ENCODE measurements around the gene FAM234B.
"Not testable (repeated sequence)": the region's sequence is repeated elsewhere in the genome, so short reads cannot be mapped to it uniquely, and the experiment has no call there.

FAM234B gene

DNA sequence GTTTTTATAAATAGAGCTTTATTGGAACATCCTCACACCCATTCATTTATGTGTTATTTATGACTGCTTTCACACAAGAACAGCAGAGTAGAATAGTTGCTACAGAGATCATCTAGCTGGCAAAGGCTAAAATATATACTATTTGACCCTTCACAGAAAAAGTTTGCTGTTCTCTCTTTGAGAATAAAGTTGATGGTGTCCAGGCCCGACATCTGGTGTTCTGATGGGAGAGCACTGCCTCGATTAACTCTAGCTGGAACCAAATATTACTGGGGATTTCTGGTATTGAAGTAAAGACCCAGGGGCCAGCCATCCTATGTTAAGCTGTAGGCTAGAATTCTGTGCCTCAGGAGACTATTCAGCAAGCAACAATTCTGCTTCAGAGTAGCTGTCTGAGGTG, 21.8 kb downstream of the FAM234B start:
- DNase-seq: no peak

DNA sequence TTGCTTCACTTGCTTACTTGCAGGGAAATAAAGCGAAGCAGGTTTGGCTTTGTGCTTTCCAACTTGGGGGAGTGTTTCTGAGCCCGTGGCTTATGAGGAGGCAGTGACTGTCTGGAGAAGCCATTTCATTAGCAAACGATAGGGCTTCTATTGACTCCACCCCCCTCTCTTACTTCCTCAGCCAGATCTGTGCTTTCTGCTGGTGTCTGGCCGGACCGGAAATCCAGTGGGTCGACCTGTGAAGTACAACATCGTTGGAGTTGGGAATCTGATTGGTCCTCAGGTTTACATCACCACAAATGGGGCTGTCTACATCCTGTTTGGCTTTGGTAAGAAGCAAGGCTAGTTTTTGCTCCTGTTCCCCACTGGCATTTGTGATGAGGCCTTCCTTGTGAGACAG, 22.3 kb downstream of the FAM234B start:
- no peak for DNase-seq

DNA sequence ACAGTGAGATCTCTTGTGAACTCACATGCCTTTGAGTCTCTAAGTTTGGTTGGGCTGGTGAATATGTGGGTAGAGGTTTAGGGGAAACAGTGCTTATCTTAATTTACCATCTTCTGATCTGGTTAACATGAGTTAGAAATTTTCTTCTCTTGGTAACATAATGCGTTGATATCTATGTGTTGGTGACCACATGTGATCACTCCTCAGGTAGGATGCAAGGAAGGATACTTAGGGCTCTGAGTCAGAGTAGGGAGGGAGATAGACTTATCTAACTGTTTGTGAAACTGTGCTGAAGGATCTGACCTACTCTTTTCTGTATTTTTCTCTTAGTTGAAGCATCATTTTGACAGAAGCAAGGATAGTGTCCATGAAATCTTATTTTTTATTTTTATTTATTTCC, 23.1 kb downstream of the FAM234B start:
- DNase-seq: no peak

DNA sequence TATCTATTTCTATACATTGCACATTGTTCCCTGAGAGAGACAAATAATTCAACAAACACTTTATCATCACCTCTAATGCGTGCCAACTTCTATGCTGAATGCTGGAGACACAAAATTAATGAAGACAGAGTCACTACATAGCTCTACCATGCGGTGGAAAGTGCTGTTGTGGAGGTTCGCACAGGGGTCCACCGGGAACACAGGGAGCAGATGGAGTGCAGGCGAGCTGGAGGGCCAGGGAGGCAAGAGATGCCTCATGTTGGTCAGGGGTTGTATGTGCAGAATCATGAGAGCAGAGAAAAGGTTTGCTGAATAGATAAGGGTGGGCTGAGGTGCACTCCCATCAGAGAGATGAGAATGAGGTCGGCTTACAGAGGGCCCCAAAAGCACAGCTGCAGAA, 25.2 kb downstream of the FAM234B start:
- DNase-seq: no peak

DNA sequence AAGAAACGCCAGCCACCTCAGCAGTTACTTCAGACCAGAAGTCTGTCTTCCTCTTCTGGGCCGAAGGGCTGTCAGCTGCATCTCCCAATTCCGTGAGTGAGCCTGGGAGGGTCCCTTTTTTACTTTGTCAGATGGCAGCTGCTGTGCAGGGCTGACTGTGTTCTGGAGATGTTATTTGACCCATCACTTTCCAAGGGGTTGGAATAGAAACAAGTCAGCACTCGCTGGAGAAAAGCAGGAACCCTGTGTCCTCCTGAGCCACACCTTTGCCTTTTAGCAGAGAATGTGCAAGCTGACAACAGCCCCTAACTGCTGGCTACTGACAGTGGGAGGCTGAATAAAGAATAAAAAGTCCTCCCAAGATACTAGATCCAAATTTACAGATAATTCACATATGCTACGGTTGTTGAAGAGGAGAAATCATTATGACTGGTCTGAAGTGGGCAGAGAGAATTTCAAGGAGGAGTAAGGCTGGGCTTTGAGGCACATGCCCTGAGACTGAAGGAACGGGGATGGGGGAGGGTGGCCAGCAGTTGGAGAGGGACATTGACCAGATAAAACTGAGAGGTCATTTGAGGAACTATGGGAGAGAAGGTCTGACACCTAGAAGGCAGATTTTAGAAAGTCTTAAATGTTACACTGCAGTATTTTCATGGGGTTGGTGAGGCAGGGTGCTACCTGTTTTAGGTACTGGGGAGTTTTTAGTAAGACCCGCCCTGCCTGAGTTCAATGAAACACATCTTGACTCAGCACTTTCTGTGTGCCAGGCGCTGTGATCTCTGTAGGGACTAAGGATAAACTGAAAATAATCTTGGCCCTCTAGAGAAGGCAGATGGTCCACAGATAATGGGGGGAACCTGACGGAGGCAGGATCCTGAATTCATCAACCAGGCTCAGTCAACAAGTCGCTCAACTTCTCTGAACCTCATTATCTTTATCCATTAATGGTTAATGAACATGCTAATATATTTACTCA, 27.4 kb downstream of the FAM234B start:
- DNase-seq: no peak

DNA sequence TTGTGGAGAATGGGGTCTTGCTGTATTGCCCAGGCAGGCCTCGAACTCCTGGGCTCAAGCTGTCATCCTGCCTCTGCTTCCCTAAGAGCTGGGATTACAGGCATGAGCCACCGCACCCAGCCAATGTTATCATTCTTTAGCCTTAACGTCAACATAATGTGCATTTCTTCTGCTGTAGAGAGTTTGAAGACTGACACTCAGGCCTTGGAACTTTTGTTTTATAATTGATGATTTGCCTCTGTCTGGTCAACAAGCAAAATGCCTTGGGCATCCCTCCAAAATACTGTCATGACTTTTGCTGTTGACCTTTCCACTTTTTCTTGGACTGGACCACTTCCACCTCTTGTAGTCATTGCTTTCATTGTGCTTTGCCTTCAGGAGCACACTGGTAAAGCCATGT, 29.0 kb downstream of the FAM234B start:
- no peak for DNase-seq

DNA sequence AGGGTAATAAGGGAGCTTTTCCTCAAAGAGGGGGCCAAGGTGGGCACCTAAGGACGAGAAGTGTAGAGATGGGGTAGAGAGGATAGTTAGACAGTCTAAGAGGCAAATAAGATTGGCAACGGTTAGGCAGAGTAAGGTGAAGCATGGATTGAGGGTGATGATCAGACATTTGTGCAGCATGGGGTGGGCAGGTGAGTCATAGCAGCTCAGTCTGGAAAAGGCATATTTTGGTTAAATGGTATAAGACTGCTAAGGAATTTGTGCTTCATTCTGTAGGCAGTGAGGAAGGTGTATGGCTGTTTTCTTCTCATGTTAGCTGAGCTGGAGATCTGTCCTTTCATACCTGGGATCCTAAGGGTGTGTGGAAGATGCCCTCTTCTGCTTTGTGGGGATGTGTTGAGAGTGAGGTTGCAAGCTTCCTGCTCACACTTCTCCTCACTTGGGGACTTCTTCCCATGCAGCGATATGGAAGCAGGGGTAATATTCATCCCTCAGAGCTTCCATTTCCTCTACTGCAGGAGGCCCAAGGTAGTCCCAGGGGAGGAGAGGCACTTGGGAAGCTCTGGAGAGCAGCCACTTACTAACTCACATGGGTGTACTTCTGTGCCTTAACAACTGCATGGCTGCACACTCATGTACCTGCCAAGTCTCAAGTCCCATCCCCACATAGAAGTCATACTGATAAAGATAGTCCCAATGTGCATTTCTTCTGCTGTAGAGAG, 30.4 kb downstream of the FAM234B start:
- no peak for DNase-seq

DNA sequence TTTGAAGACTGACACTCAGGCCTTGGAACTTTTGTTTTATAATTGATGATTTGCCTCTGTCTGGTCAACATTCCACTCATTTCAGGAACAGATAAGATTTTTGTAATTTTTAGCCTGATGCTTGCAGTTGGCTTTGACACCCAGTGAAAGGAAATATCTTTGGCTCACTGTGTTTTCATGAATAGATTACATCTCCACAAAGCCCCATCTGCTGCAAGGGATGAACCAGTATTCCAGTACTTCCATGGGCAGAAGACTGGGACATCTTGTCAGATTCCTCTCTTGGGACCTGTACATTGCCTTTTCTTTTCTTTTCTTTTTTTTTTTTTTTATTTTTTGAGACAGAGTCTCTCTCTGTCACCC, 30.9 kb downstream of the FAM234B start:
- DNase-seq: no peak

DNA sequence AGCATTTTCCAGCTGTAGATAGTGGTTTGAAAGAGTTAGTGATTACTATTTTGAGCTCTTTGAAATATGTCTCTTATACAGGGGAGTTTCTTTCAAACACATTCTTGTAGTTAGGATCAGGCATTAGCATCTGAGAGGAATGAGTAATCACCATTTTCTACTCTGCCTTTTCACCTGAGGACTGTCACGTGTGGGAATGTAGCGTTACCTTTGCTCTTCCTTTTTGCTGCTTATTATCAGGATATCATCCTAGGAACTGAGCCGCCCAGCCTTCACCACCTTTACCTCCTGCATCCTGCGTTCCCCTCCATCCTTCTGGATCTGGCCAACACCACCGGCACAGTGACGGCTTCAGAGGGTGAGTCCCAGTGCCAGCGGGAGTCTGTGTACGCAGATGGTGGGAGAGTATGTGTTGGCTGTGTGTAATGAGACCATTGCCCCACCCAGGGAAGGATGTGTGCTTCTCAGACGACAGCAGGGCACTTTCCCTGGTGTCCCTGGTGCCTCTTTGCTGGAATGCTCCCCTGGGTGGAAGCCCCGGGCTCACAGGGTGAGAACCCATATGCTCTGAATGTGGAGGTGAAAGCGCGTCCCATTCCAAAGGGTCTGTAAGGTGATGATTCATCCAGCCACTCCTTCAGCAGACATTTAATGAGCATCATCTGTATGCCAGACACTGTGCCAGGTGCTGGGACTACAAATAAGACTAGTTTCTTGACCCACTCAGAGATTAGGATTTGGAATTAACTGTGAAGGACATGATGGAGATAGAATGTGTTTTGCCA, 31.8 kb downstream of the FAM234B start:
- DNase-seq: no peak

DNA sequence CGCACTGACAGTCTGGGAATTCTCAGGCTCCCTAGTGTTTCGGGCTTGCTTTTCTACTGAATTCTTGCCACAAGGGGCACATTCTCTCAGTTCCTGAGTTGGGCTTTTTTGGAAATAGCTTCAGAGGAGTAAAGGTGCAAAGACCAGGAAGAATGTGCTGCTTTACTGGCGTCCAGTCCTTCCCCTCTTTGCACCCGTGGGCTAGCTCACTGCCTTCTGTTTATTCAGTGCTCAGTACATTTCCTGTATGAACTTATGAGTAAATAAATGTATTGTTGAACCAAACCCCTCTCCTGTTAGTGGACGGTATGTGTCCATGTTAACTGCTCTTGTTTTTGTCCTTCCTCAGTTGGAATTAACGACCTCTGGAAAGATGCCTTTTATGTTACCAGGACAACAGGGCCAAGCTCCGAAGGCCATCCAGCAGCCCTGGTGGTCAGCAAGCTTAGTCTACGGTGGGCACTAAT, 35.3 kb downstream of the FAM234B start:
- DNase-seq: no peak

DNA sequence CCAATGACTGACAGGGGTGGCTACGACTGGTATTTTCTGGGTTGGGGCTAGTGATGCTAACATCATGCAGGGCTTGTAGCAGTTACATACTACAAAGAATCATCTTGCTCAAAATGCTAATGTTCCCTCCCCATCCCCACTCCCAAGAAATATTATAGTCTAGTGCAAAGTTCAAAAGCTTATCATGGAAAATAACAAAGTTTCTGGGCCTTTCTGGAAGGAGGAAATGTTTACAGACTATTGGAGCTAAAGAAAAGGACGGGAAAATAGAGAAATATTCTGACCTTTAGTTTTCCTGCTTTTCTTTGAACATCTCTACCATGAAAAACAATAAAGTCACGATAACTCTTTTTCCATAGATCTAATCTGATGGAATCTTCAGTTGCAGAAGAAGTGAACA, 36.1 kb downstream of the FAM234B start:
- no peak for DNase-seq

DNA sequence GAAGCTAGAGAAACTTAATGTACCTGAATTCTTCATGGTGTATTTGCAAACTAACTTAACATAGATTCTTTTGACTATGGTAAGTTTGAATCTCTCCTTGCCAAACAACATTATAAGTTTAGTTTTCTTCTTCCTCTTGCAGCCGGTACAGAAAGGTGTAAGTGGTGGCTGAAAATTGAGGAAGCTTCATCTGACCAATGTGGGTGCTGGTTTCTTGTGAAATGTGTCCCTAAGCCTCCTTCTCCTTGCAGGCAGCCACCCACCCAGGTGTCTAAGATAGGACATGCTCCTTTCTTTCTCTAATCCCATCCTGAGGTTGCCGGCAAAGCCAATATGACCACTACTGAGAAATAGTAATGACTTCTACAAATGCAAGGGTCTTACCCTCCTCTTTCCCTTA, 38.7 kb downstream of the FAM234B start:
- DNase-seq: no peak

DNA sequence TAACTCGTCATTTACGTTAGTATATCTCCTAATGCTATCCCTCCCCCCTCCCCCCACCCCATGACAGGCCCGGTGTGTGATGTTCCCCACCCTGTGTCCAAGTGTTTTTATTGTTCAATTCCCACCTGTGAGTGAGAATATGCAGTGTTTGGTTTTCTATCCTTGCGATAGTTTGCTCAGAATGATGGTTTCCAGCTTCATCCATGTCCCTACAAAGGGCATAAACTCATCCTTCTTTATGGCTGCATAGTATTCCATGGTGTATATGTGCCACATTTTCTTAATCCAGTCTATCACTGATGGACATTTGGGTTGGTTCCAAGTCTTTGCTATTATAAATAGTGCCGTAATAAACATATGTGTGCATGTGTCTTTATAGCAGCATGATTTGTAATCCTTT, 39.5 kb downstream of the FAM234B start:
- DNase-seq: not testable (repeated sequence)

DNA sequence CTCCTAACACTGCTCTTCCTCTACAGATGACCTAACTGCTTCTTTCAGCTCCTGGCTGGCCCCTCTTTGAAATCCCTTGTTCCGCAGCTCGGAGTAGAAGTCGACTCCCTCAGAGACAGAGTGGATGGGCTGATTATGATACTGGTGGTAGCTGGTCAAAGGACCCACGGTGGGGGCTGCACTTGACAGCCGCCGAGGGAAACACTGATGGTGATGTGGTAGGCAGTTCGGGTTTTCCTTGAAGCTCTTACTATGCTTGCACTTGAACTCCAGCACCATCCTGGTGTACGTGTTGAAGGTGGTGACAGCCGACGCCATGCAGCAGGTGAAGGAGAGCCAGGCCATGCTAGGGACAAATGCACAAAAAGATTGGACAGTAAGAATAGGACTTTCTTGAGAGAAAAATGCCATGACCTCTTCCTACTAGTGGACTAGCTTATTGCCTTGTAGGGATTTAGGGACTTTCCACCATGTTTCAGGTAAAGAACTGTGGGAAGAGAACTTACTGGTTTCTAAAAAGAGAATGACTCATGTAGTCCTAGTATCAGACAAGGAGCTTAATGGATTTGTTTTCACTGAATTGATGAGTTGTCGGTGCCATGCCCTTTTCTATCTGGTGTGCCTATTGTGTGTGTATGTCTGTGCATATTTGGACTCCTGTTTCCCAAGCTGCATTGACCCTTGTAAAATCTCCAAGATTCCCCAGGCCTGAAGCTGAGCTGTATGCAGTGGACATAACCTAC, 40.9 kb downstream of the FAM234B start:
- no peak for DNase-seq

DNA sequence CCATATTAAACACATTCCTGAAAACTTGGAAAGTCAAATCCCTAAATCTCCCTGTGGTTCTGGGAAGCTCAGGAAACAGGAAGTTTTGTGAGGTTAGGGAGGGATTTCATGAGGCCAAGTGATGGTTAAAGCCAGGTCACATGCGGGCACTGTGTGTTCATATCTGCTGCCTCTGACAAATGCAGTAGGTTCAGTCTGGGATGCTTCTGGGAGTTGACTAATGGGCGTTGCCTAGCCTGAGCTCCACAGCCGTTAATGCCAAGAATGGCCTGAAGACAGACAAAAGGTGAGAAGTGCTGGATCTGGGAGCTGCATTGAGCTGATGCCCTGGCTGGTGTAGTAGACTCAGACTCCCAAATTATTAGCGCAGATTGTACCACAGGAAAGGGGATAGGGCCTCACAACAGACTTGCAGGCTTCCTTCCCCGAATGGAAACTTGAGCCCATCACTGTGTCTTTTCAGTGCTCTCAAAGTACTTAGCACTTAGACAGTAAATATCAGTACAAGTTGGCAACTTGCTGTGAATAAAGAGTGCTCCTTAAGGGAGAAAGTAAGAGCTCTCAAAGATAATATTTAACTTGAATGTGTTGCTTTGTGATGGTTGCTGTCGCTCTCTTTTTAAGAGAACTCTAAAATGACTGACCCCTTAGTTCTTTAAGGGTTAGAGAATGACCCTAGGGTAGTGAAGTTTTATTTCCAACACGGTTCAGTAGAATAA, 41.9 kb downstream of the FAM234B start:
- no peak for DNase-seq

DNA sequence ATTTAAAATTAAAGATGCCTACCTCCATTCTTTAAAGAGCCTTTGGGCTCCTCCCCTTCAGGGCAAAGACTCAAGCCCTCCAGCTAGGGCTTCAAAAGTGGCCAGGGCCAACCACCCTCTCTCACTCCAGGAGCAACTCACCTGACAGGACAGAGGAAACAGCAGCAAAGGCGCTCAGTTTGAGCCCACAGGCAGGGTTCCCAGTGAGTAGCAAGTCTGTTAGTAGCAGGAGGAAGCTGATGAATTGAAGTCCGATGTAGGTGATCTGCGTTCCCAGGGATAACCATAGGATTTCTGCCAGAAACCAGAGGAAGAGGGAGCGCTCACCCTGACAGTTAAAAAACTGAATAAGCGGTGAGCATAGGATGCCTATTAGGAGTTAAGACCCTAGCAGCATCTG, 43.6 kb downstream of the FAM234B start:
- no peak for DNase-seq

DNA sequence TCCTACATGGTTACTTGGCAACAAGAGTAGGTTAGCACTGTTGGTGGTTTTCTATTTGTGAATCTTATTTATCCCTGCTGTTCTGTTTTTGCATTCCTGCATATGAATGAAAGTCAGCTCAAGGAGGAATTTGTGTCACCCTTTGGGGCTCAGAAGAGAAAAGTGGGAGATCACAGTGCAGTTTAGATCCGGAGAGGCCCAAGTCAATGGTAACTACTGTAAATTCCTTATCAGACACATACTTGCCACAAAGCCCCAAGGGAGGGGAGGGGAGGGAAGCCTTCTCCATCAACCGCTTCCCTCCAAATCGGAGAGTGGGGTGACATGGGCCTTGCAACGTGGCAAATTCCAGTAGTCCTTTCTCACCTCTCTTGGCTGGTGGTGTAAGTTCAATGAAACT, 44.3 kb downstream of the FAM234B start:
- no peak for DNase-seq

DNA sequence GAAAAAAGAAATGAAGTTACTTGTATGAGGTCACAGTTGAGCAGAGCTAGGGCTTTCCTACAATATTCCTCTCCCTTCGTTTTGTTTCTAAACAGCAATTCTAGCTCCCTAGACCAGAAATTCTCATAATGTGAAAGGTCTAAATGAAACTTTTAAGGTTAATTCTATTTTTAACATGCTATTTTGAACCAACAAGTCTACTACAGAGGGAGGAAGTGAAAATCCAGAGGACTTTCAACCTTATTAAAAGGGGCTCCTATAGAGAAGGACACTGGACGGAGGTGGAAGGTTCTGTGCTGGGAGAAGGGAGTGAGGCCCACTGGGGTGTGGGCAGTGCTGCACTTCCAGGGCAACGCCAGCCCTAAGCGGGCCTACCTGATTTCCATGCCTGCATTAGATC, 45.9 kb downstream of the FAM234B start:
- DNase-seq: no peak

DNA sequence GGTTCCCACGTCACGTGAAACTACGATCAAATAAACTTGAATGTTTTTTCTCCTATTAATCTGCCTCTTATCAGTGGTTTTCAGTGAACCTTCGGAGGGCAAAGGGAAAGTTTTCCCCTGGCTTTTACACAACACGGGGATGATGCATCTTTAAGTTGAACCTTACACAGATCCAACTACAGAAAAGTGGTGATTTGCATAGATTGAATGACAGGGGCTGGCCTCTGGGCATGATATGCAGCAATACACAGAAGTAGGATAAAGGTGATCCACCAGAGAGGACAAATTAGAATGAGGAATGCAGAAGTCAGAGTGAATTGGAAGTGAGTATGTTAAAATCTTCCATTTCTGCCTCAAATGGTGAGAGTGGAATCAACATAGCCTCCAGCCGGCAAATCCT, 47.7 kb downstream of the FAM234B start:
- DNase-seq: no peak

DNA sequence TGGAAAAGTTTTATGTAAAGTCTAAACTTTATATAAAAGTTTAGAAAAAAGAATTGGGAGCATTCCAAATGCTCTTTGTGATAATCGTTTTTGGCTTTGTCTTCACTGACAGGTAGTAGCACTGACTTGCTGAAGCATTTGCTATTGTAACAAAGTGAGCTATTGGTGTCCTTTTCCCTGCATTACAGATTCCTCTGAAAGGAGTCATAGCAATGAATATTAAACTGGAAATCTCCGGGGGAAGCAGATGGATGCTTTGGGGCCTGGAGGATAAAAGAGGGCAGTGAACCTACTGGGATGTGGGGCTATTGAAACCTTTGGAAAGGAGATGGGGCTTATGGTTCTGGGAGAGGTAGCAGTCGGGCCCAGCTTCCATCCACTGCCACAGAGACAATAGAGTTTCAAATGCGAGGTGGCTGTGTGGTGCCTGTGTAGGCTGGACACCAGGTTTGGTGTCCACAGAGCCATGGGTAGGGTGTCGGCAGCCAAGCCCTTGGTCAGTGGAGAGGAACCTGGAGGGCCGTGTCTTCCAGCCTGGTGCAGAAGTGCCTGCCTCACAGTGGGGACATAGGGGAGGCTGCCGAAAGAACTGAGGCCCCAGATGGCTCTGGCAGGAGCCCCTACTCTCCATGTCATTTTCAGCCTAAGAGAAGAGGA, 49.1 kb downstream of the FAM234B start:
- no peak for DNase-seq

DNA sequence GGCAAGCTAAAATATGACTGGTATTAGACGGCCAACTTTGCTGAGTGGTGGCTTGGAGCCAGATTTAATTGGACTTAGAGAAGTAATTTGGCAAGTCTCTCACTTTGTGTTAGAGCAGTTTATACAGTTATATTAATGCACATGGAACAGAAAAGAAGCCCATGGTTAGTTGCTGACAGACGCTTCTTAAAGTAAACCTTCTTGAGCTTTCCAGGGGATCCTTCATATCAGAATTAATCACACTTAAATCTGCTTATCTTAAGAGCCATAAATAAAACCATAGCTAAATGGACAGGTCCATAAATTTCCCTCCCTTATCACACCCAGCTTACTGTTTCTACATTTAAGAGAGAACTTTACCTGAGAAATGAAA, 49.7 kb downstream of the FAM234B start:
- no peak for DNase-seq

DNA sequence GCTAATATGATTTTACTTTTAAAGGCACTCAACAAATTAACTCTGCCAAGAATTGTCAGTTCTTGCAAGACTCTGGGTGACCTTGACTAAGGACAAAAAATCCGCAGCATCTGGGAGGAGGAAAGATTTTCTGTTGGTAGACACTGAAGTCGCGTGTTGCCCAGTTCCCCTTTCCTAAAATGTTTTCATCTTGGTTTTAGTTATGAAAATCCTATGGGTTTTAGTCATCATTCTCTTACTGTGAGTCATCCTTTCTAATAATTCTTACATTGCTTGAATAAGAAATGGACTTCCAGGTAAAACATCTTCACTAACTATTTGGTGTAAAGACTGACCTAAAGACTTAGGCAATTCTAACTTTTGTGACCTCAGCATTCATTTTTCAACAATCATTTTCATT, 50.2 kb downstream of the FAM234B start:
- no peak for DNase-seq

Measured in 8988T (cell line).